Gastrocnemius medialis (tissue), 4 donors: ENCODE results near the gene PAOX.

ENCODE experiments used
- CTCF ChIP-seq, 5 experiments: fragments of 450-650 bp in 3 of 5; fragments of 200-600 bp in 2 of 5; sonication (generic) in 2 of 5; IDR thresholded peaks in 4 of 5; conservative IDR thresholded peaks in 1 of 5; 1 replicate in 4 of 5; 2 replicates in 1 of 5; pipeline ENCODE4 v1.5.1; 2016 to 2019; ENCODE audit warnings: antibody characterized with exemption in 5 of 5, mild to moderate bottlenecking in 3 of 5, moderate library complexity in 3 of 5
- POLR2A ChIP-seq, 2 donors: fragments of 450-650 bp; IDR thresholded peaks; one replicate each; pipeline ENCODE4 v1.6.1; 2017; ENCODE audit warnings: antibody characterized with exemption in 2 of 2, mild to moderate bottlenecking in 2 of 2, moderate library complexity in 2 of 2

- TF ChIP-seq CTCF (IDR thresholded peaks at IDR 0.05 in 4 of 5, conservative IDR thresholded peaks at IDR 0.05 in 1 of 5), result no peak
- no peak for TF ChIP-seq POLR2A (IDR thresholded peaks at IDR 0.05)
These were observed 12.3 kb upstream of the PAOX start for GRCh38 chr10:133366751-133367150.
